Measurements from ENCODE around the gene NXPE1. TPM values are rescaled to one million over a fixed set of nuclear protein-coding genes. Genes with fewer than 3 reads are reported as not detected.

The NXPE1 gene
- total RNA-seq = not detected in 2 replicates

DNA sequence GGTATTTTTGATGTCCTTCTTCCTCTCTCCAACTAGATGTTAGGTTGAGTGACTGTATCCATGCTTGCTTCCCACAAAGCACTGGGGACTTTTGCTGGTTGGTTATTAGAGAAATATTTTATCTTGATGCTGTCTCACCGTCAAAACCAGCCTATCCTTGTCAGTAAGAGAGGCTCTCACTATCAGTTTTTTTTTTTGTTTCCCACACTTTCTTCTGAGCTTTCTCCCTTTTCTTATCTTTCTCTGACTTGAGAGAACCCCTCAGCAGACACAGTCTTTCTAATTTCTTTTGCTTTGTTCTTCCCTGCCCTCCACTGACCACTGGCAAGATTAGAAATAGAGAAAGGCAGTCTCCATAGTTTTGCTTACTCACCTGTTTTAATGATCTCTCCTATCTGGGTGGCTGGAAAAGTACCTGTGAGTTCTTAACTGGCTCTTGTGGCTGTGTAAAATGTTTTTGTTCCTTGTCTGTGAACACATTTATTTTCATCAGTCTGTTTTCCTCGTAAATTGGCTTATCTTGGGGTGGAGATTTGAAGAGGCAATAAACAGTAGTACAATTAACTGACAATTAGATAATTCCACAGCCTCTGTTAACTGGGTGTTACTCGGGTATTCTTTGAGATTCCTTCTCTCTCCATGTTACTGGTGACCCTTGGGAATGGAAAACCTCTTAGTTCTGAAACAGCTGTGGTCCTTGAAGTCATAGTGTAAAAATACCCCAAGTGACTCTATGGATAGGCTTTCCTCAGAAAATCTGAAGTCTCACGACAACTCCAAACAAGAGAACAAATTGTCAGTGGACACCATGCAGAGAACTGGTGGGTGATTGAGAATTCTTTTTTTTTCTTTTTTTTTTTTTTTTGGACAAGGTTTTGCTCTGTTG is at the start of gene NXPE1:
Gene NXPE1 (minus strand): TSS at position 457 of the 886 bp plus-strand sequence. CDS start 8,680 bp downstream, outside the sequence.

DNA sequence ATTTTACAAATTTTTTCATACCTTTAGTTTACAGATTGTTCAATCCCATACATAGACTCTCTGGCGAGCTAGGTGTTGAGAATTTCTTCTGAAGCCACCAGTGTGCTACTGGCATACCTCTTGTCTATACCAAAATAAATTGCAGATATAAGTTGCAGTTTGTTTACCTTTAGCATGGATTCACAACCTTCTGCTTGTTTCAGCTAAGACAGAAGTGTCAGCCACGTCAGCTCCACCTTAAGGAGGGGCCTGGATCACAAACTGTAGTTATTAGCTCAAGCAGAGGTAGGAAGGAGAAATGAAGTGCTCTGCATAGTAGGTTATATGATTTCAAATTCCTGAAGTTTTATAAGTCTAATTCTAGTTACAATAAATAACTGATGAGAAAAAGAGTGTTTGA is 35.9 kb upstream of the NXPE1 start, which contains the start of gene NXPE4:
Gene NXPE4 (minus strand): TSS at position 216 of the 400 bp plus-strand sequence. CDS start 1,027 bp downstream, outside the sequence.

Other genes starting within 250 kb of the NXPE1 start
- 2.3 and 3.9 TPM in 2 replicates for gene C11orf71, start 159.4 kb downstream of the NXPE1 start, total RNA-seq
- 44.5 and 59.6 TPM in 2 replicates for gene RBM7, start 159.2 kb downstream of the NXPE1 start, total RNA-seq
- gene REXO2, start 120.4 kb downstream of the NXPE1 start, total RNA-seq = 213 and 303 TPM in 2 replicates
- not detected in 2 replicates for gene NXPE4, start 35.9 kb upstream of the NXPE1 start, total RNA-seq
- gene NXPE2, start 118.6 kb upstream of the NXPE1 start, total RNA-seq = 0.09 and 0.30 TPM in 2 replicates

Data from smooth muscle cell of the umbilical artery (primary cell).